Measurements from ENCODE around the gene BANF1.

- TF ChIP-seq POLR2AphosphoS5 (IDR thresholded peaks at IDR 0.05; ENCODE audit: low read depth, low read length) (no peak), POLR2A (IDR thresholded peaks at IDR 0.05; ENCODE audit: low read depth, low read length) (no peak), TAF1 (IDR thresholded peaks at IDR 0.05; ENCODE audit: borderline replicate concordance, low read depth, low read length) (no peak)
Observed at GRCh38 chr11:66003291-66003690, 988 bp downstream of the BANF1 start.
